Neuronal stem cell (in vitro differentiated cells): Measurements from ENCODE around the gene BRINP2.

Source experiments
- DNase-seq: peaks from one replicate; pipeline ENCODE4 v3.0.0-alpha.2; 2013; ENCODE audit warnings: low spot score
- H2AFZ ChIP-seq: one replicate; pipeline ENCODE4 v1.6.1; 2013; ENCODE audit warnings: mild to moderate bottlenecking, low read length, inconsistent platforms
- H2AK5ac ChIP-seq: 2 replicates; pipeline ENCODE4 v1.6.1; 2013; ENCODE audit warnings: low read depth, mild to moderate bottlenecking, inconsistent platforms, low read length, moderate library complexity, mixed read lengths
- H2BK120ac ChIP-seq: 2 replicates; pipeline ENCODE4 v1.6.1; 2013; ENCODE audit warnings: low read depth, mild to moderate bottlenecking, inconsistent platforms, low read length, moderate library complexity, mixed read lengths
- H2BK12ac ChIP-seq: one replicate; pipeline ENCODE4 v1.6.1; 2013; ENCODE audit warnings: low read length, inconsistent platforms
- H2BK15ac ChIP-seq: 2 replicates; pipeline ENCODE4 v1.6.1; 2013; ENCODE audit warnings: mild to moderate bottlenecking, low read length, inconsistent platforms, mixed read lengths
- H2BK5ac ChIP-seq: one replicate; pipeline ENCODE4 v1.6.1; 2013; ENCODE audit warnings: inconsistent platforms, mild to moderate bottlenecking, low read length, moderate library complexity
- H3K14ac ChIP-seq: one replicate; pipeline ENCODE4 v1.6.1; 2013; ENCODE audit warnings: low read length, inconsistent platforms
- H3K18ac ChIP-seq: 2 replicates; pipeline ENCODE4 v1.6.1; 2013; ENCODE audit warnings: low read length, inconsistent platforms
- H3K23ac ChIP-seq: 2 replicates; pipeline ENCODE4 v1.6.1; 2013; ENCODE audit warnings: low read depth, mild to moderate bottlenecking, mixed read lengths, low read length, inconsistent platforms; ENCODE audit not compliant: poor library complexity
- H3K27ac ChIP-seq: replicated peaks from 3 replicates; pipeline ENCODE4 v1.5.1; 2013; ENCODE audit warnings: low read length, inconsistent platforms
- H3K27me3 ChIP-seq, 3 experiments: 2 replicates each; pipeline ENCODE4 v1.6.1; 2013; ENCODE audit warnings: low read length in 3 of 3, mild to moderate bottlenecking in 2 of 3, inconsistent platforms in 1 of 3, low read depth in 1 of 3, mixed read lengths in 1 of 3, moderate library complexity in 1 of 3; ENCODE audit not compliant: control insufficient read depth in 3 of 3, insufficient read depth in 3 of 3
- H3K36me3 ChIP-seq, 2 donors: replicated peaks in 1 of 2; 2 replicates each; pipeline ENCODE4 v1.6.1; 2013; ENCODE audit warnings: low read length in 2 of 2; ENCODE audit not compliant: control insufficient read depth in 2 of 2, insufficient read depth in 2 of 2
- H3K4ac ChIP-seq: 2 replicates; pipeline ENCODE4 v1.6.1; 2013; ENCODE audit warnings: inconsistent platforms, mild to moderate bottlenecking, low read length, moderate library complexity
- H3K4me1 ChIP-seq, 2 donors: 1 replicate in 1 of 2; 2 replicates in 1 of 2; pipeline ENCODE4 v1.6.1; 2013; ENCODE audit warnings: low read length in 2 of 2, low read depth in 1 of 2; ENCODE audit not compliant: control insufficient read depth in 2 of 2, insufficient read depth in 1 of 2
- H3K4me2 ChIP-seq: one replicate; pipeline ENCODE4 v1.6.1; 2013; ENCODE audit warnings: mild to moderate bottlenecking, low read length, inconsistent platforms; ENCODE audit not compliant: insufficient read depth, poor library complexity, severe bottlenecking
- H3K4me3 ChIP-seq, 2 donors: 2 replicates each; pipeline ENCODE4 v1.5.1; 2013; ENCODE audit warnings: low read length in 2 of 2, mild to moderate bottlenecking in 2 of 2, inconsistent platforms in 1 of 2, moderate library complexity in 1 of 2
- H3K79me1 ChIP-seq: one replicate; pipeline ENCODE4 v1.6.1; 2013; ENCODE audit warnings: low read depth, mild to moderate bottlenecking, inconsistent platforms, low read length, moderate library complexity
- H3K9ac ChIP-seq: one replicate; pipeline ENCODE4 v1.6.1; 2013; ENCODE audit warnings: mild to moderate bottlenecking, low read depth, low read length, inconsistent platforms; ENCODE audit not compliant: poor library complexity
- H3K9me3 ChIP-seq, 2 donors: replicated peaks in 1 of 2; 2 replicates each; pipeline versions ENCODE3 to v1.6.1; 2013; ENCODE audit warnings: low read length in 2 of 2, mild to moderate bottlenecking in 2 of 2, inconsistent platforms in 1 of 2, low read depth in 1 of 2, mixed read lengths in 1 of 2, moderate library complexity in 1 of 2; ENCODE audit not compliant: control insufficient read depth in 2 of 2, insufficient read depth in 1 of 2
- H4K8ac ChIP-seq: one replicate; pipeline ENCODE4 v1.6.1; 2013; ENCODE audit warnings: low read depth, mild to moderate bottlenecking, inconsistent platforms, low read length, moderate library complexity
- H4K91ac ChIP-seq: one replicate; pipeline ENCODE4 v1.6.1; 2013; ENCODE audit warnings: low read length, low read depth, mild to moderate bottlenecking, inconsistent platforms; ENCODE audit not compliant: poor library complexity
- WGBS, 2 donors: extraction: QIAGEN DNeasy Blood & Tissue Kit; methylation state at CpG; one replicate each; pipeline ENCODE4 v1.1.7; 2013; ENCODE audit warnings: missing lambda C conversion rate in 2 of 2, mixed read lengths in 1 of 2; ENCODE audit not compliant: insufficient read length in 2 of 2, insufficient replicate concordance in 1 of 2; ENCODE audit errors: extremely low coverage in 2 of 2; 5-methylcytosine and 5-hydroxymethylcytosine counted together

BRINP2 gene

GRCh38 chr1:177238967-177239366 lies 68.2 kb downstream of the BRINP2 start:
- Histone ChIP-seq H3K27ac (no peak overlapping the region), H3K79me1 (no peaks in the 10 kb centered on the region), H3K27me3 (no peaks in the 10 kb centered on the region), H3K23ac (no peak overlapping the region), H3K4me1 (peaks cover 0 to 4% of the 10 kb centered on the region in 2 donors), H3K36me3 (no peaks in the 10 kb centered on the region), H3K18ac (no peak overlapping the region), H3K9me3 (no peaks in the 10 kb centered on the region), H3K4me3 (no peak overlapping the region), H3K4ac (no peak overlapping the region), H2BK5ac (no peak overlapping the region), H2BK12ac (no peak overlapping the region), H3K4me2 (no peak overlapping the region), H4K8ac (no peak overlapping the region), H2BK120ac (no peak overlapping the region), H2BK15ac (no peak overlapping the region), H3K14ac (no peak overlapping the region), H2AK5ac (no peak overlapping the region), H4K91ac (no peak overlapping the region), H3K9ac (no peak overlapping the region), H2AFZ (no peak overlapping the region)
- no peak for DNase-seq
- WGBS, 2 donors = no CpG with 5 or more reads among the region's 4 CpGs

GRCh38 chr1:177239792-177240191 lies 69.0 kb downstream of the BRINP2 start:
- H3K4ac ChIP-seq = no peak overlapping the region
- H3K27ac ChIP-seq = no peak overlapping the region
- H2BK120ac ChIP-seq = no peak overlapping the region
- H2AK5ac ChIP-seq = no peak overlapping the region
- no peaks in the 10 kb centered on the region for H3K36me3 ChIP-seq
- H3K23ac ChIP-seq = no peak overlapping the region
- H3K4me2 ChIP-seq = no peak overlapping the region
- no peak overlapping the region for H2BK5ac ChIP-seq
- no peak overlapping the region for H3K4me3 ChIP-seq
- no peak overlapping the region for H2AFZ ChIP-seq
- no peak overlapping the region for H4K91ac ChIP-seq
- no peak overlapping the region for H2BK15ac ChIP-seq
- H3K9me3 ChIP-seq = no peaks in the 10 kb centered on the region
- H3K18ac ChIP-seq = no peak overlapping the region
- H3K4me1 ChIP-seq = peaks cover 0 to 2% of the 10 kb centered on the region in 2 donors
- H2BK12ac ChIP-seq = no peak overlapping the region
- H3K79me1 ChIP-seq = no peaks in the 10 kb centered on the region
- H3K9ac ChIP-seq = no peak overlapping the region
- no peaks in the 10 kb centered on the region for H3K27me3 ChIP-seq
- no peak overlapping the region for H3K14ac ChIP-seq
- no peak for DNase-seq
- no CpG with 5 or more reads among the region's 2 CpGs for WGBS, 2 donors
- H4K8ac ChIP-seq = no peak overlapping the region

- Histone ChIP-seq H3K27me3 (no peaks in the 10 kb centered on the region), H3K9ac (no peak overlapping the region), H3K9me3 (no peaks in the 10 kb centered on the region), H2AFZ (no peak overlapping the region), H3K4ac (no peak overlapping the region), H3K4me2 (no peak overlapping the region), H3K4me3 (no peak overlapping the region), H2AK5ac (no peak overlapping the region), H3K23ac (no peak overlapping the region), H3K36me3 (no peaks in the 10 kb centered on the region), H3K79me1 (no peaks in the 10 kb centered on the region), H3K14ac (no peak overlapping the region), H4K8ac (no peak overlapping the region), H2BK15ac (no peak overlapping the region), H3K4me1 (peaks cover 0 to 16% of the 10 kb centered on the region in 2 donors), H3K27ac (no peak overlapping the region), H2BK120ac (no peak overlapping the region), H4K91ac (no peak overlapping the region), H2BK12ac (no peak overlapping the region), H3K18ac (no peak overlapping the region), H2BK5ac (no peak overlapping the region)
- no peak for DNase-seq
- WGBS, 2 donors = no CpG with 5 or more reads among the region's 1 CpG
Observed at GRCh38 chr1:177243773-177244172, 73.0 kb downstream of the BRINP2 start.

- Histone ChIP-seq H3K14ac (no peak overlapping the region), H2BK12ac (no peak overlapping the region), H3K36me3 (no peaks in the 10 kb centered on the region), H2BK120ac (no peak overlapping the region), H3K4ac (no peak overlapping the region), H2BK15ac (no peak overlapping the region), H3K27ac (no peak overlapping the region), H3K23ac (no peak overlapping the region), H3K9ac (no peak overlapping the region), H2AFZ (no peak overlapping the region), H3K4me3 (no peak overlapping the region), H3K4me1 (peaks cover 0 to 14% of the 10 kb centered on the region in 2 donors), H3K4me2 (no peak overlapping the region), H3K27me3 (no peaks in the 10 kb centered on the region), H2AK5ac (no peak overlapping the region), H3K18ac (no peak overlapping the region), H2BK5ac (no peak overlapping the region), H3K9me3 (no peaks in the 10 kb centered on the region), H3K79me1 (no peaks in the 10 kb centered on the region), H4K91ac (no peak overlapping the region), H4K8ac (no peak overlapping the region)
- no peak for DNase-seq
- WGBS, 2 donors = no CpG with 5 or more reads among the region's 4 CpGs
Observed at GRCh38 chr1:177246710-177247580, 76.2 kb downstream of the BRINP2 start.
